Fibroblast of skin of left biceps (primary cell): Measurements from ENCODE around the gene GP9.

ENCODE experiments used
- DNase-seq, 2 experiments: peaks; one replicate each; pipeline ENCODE4 v3.0.0-alpha.2; 2013; ENCODE audit warnings: low read depth in 2 of 2

Gene GP9

DNA sequence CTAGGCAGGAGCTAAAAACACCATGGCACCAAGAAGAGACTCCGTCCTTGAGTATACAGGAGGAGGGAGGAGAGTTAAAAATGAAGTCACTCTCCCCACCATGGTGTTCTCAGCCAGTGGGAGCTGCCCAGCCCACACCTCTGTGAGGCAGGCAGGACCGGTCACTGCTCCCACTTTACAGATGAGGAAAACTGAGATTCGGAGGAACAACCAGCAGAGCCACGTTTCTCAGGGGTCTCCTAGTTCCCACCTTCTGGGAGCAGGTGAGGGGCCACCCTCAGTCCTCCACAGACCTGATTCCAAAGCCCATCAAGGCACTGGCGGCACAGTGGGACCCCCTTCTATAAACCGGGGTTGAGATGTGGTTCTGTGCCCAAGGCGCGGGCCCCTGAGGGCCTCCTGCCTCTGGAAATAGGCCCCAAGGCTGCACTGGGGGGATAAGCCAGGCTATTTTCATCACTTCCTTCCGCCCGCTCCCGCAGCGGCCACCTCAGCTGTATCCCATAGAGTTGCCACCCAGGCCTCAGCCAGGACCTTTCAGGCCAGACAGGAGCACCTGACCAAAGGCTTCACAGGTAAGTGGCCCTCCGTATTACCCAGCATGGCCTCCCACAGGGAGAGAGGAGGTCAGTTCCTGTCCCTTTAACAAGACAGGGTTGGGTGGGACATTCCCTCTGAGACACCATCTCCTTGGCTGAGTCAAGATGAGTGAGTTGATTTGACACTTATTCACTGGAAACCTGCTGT is at the start of gene GP9:
Gene GP9 (plus strand): TSS at position 504 of the 747 bp plus-strand sequence. CDS start 961 bp downstream, outside the sequence.
- no peak for DNase-seq

DNA sequence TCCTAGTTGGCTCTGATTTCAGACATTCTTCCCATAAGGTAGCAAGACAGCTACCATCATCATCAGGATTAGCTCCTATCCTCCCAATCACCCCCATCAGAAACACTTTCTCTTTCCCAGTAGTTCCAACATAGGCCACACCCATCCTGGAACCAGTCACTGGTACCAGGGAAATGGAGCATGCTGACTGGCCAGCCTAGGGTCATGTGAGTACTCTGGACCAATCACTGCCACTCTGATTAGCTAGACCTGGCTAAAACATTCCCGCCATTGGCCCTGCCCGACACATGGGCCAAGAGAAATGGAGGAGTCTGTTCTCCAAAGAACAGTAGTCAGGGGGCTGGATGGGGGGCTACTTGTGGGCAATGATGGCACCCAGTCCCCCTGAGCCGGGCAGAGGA is 47.1 kb upstream of the GP9 start:
- DNase-seq = no peak

- DNase-seq = no peak
Observed at GRCh38 chr3:129014148-129014547, 46.4 kb upstream of the GP9 start.

DNA sequence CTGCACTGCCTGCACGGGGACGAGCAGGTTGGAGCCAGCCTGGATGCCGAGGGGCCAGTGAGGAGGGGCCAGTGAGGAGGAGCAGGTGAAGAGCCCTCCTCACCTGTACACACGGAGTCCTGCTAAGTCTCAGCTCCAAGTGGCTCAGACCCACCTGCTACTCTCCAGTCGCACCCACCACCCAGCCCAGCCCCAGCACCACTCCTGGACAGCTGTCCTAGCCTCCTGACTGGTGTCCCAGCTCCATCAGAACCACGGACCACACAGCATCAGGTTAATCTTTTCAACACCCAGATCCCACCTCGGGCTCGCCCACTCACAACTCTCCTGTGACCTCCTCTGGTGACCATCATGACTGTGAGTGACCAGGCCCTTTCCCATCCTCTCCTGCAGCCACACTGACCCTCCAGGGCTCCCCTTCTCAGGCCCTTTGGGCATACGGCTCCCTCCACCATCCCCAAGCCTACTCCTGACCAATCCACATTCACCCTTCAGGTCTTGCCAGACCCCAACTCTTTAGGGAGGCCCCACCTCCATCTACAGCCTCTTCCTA is 45.7 kb upstream of the GP9 start:
- no peak for DNase-seq

- DNase-seq = no peak
Observed at GRCh38 chr3:129015388-129016105, 45.0 kb upstream of the GP9 start.

DNA sequence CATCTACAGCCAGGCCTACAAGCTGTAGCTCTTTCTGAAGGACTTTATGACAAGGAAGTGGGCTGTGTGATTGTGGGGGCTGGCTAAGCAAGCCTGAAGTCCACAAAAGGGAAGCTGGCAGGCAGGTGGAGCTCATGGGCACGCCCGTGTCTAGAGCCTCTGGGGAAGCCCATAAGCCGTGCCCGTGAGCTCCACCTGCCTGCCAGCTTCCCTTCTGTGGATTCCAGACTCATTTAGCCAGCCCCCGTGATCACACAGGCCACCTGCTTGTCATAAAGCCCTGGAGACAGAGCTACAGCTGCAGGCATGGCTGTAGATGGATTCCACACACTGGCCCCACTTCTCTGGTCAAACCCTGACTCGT is 44.2 kb upstream of the GP9 start:
- DNase-seq = no peak

DNA sequence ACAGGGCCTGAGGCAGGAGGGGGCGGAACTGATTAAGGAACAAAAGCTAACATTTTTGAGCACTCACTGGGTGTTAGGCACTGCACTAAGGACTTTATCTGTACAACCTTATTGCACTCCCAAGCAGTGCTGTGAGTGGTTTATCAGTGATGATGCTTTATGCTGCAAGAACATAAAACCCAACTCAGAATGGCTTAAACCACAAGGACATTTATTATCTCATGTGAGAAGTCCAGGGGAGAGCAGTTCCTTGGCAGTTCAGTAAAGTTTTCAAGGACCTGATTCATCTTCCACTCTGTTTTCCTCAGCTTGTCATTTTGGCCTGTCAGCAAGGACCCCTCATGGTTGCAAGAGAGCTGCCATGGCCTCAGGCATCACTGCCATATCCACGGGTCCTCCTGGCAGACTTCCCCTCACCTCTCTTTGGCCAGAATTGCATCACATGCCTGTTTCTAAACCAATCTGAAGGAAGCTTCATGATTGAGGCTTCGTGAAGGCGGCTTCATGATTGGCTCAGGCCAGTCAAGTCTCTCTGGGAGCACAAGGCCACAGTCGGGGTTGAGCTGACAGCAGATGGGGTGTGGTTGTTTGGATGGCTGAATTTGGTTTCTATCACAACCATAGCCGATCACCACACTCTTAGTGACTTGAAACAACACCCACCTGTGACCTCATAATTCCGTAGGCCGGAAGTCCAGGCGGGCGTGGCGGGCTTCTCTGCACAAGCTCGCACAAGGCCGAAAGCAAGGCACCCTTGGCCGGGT is 43.7 kb upstream of the GP9 start:
- DNase-seq = no peak

- DNase-seq = no peak
Observed at GRCh38 chr3:129017484-129017899, 43.1 kb upstream of the GP9 start.

DNA sequence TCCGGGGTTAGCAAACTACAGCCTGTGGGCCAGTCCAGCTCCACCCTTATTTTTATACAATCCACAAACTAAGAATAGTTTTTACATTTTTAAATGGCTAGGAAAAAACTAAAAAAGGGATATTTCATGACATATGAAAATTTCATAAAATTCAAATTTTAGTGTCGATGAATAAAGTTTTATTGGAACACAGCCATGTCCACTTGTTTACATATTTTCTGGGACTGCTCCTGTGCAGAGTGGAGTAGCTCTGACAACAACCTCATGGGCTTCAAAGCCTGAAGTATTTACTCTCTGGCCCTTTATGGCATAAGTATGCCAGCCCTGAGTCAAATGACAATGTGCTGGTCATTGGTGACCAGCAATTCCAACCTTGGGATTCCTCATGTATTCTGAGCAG is 42.3 kb upstream of the GP9 start:
- no peak for DNase-seq

DNA sequence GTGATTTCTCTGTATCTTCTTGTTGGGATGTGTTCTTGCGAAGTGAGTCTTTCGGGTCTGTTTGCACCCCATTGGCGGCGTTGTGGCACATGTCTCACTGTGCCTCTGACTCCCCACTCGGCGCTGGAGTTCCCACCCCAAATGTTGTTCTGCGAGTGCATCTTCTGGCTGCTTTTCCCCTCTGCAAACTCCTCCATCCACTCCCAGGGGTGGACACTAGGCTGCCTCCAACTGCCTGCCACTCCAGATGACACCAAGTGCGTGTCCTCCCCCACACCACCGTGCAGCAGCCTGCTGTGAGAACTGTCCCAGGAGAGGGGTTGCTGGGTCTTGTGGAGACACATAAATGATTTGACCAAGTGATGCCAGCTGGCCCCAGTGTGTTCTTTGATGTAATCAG is 41.8 kb upstream of the GP9 start:
- no peak for DNase-seq

DNA sequence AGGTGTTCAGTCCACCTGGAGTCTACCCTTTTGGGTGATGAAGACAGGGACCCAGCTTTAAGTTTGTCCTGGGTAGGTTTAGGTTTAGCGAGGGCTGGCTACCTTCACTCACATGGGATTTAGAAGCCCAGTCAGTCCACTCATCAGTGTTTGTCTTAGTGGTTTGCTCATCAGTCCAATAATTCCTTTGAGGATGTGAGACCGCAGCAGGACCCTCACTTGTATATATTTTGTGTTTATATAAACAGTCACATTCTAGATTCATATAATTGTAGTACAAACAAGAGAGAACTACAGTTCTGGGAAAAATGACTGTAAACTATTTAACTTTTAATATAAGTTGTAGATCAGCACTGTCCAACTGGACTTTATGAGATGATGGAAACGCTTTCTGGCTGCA is 41.3 kb upstream of the GP9 start:
- DNase-seq = no peak

GRCh38 chr3:129020691-129021090 is 39.9 kb upstream of the GP9 start:
- DNase-seq = no peak

DNA sequence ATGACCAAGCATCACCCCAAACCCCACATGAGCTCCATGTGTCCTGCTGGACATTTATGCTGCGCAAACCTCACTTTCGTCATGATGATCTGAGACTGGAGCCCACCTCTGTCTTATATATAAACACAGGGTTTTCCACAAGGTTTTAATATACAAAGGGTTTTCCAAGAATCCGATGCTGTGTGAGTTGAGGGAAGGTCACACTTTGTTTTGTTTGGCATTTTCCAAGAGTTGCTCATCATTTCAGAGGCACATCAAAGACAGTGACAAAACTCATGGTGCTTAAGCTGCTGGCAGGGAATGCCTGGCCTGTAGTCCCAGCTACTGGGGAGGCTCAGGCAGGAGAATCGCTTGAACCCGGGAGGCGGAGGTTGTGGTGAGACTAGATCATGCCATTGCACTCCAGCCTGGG is 39.4 kb upstream of the GP9 start:
- no peak for DNase-seq

- no peak for DNase-seq
Observed at GRCh38 chr3:129022114-129023007, 38.2 kb upstream of the GP9 start.

DNA sequence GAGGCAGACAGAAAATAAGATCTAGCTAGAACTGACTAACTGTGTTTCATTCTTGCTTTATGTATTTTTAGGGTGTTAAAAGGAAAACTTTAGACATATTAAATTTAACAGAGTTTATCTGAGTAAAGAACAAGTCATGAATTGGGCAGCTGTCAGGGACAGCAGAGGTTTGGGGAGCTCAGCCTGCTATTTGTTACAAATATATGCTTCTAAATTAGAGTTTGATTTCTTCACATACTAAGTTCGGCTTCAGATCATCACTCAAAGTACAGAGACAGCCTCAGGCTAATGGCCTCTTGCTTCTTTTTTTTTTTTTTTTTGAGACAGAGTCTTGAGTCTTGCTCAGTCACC is 37.6 kb upstream of the GP9 start:
- no peak for DNase-seq

GRCh38 chr3:129023909-129024308 is 36.7 kb upstream of the GP9 start:
- no peak for DNase-seq

GRCh38 chr3:129025108-129025507 is 35.5 kb upstream of the GP9 start:
- no peak for DNase-seq

DNA sequence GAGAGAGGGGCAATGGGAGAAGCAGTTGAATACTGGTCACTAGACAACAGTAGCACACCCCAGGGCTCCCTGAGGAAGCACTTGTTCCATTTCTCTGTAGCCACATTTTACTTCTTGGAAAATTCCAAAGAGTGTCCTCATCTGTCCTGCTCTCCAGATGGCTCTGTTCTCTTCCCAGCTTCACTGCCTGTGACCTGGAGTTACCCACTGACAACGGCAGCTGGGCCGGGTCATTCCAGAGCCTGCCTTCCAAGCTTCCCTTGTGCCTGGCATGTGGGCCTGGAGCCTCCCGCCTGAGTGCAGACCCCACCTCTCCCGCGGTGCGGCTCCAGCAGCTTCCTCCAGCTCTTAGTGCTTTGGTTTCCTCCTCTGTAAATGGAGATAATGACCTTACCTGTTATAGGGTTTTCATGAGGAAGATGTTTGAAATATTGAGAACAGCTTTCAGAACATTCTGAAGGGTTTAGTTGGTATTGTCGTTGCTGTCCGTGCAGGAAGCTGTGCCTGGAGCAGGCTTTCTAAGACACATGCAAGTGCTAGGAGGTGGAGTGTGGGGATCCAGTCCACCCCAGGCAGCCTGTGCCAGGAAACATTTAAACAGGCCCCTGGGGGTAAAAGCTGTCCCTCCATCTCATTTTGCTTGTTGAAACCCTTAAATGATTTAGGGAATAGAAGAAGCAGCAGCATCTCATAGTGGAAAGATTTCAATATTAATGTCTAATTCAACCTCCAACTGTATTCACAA is 34.7 kb upstream of the GP9 start:
- no peak for DNase-seq

DNA sequence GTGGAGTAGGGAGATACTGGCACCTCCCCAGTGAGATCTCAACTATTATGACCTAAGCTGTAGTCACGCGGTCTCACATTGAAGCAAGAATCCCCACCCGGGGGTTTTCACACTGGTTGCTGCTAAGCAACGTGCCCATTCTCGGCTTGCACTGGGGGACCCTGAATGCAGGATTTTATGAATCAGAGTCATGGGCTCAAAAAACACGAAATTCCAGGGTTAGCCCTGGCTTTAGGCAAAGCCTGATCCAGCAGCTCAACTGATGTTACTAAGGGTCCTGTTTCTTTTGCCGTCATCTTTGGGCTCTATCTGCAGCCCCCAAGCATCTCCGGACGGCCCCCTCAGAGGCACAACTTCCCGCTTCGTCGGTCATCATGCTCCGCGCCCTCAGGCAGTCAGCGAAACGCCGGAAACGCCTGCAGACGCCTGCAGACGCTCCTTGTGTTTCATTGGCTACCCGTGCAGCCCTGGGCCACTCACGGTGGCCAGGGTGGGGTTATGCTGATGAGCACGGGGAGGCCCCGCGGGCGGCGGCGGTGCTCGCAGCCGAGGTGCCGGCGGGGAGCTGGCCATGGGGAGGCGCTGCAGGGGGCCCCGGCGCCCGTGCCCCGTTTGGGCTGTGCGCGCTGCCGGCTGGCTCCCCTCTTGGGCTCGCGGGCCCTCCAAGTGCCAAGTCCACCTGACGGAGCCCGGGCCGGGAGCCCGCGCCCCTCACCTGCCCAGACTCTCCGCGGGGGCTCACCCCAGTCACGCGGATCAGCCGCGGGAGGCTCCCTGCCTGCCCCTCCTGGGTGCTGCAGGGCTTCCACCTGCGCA is 33.6 kb upstream of the GP9 start:
- peak; percentile 21 to 25 for DNase-seq

DNA sequence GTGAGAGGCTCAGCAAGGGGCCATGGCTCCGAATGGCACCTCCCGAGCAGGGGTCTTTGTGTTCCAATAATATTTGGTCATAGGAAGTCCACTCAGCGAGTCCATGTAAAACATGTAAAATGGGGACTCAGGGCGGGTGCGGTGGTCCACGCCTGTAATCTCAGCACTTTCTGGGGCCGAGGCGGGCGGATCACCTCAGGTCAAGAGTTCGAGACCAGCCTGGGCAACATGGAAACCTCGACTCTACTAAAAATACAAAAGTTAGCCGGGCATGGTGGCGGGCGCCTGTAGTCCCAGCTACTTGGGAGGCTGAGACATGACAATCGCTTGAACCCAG is 33.1 kb upstream of the GP9 start:
- DNase-seq = no peak
